H1 (cell line): ENCODE measurements around the gene GALK1. TPM values are rescaled to one million over a fixed set of nuclear protein-coding genes. Genes with fewer than 3 reads are reported as not detected.

ENCODE experiments used
- ATF3 ChIP-seq: IDR thresholded peaks from 2 replicates; pipeline ENCODE4 v1.6.1; 2011; ENCODE audit warnings: low read depth, mild to moderate bottlenecking, low read length; ENCODE audit not compliant: insufficient read depth
- CBX8 ChIP-seq: fragments of 300-800, 300-1000 bp; sonication (generic); IDR thresholded peaks from 2 replicates; pipeline ENCODE4 v1.7.1; 2016; ENCODE audit warnings: low read depth, low read length, borderline replicate concordance
- CHD7 ChIP-seq: fragments of 300-600 bp; sonication (generic); IDR thresholded peaks from 2 replicates; pipeline ENCODE4 v1.7.1; 2012; ENCODE audit warnings: low read length, moderate library complexity, mild to moderate bottlenecking, inconsistent platforms; ENCODE audit not compliant: insufficient replicate concordance
- CTBP2 ChIP-seq: IDR thresholded peaks from 2 replicates; pipeline ENCODE4 v1.7.0; 2011; ENCODE audit warnings: borderline replicate concordance, mild to moderate bottlenecking, moderate library complexity, mixed read lengths, low read length; ENCODE audit not compliant: insufficient read depth, insufficient read length
- NANOG ChIP-seq: IDR thresholded peaks from 2 replicates; pipeline ENCODE4 v1.6.1; 2011; ENCODE audit warnings: low read length, low read depth, mild to moderate bottlenecking, inconsistent platforms; ENCODE audit not compliant: insufficient read depth, poor library complexity, severe bottlenecking
- POLR2A ChIP-seq, 2 experiments: IDR thresholded peaks; 1 replicate in 1 of 2; 2 replicates in 1 of 2; pipeline ENCODE4 v1.6.1; 2011; ENCODE audit warnings: low read depth in 2 of 2, low read length in 2 of 2, mild to moderate bottlenecking in 2 of 2; ENCODE audit errors: control extremely low read depth in 1 of 2
- RAD21 ChIP-seq, 2 experiments: IDR thresholded peaks in 1 of 2; conservative IDR thresholded peaks in 1 of 2; 2 replicates each; pipeline ENCODE4 v1.6.1; 2011; ENCODE audit warnings: low read depth in 2 of 2, low read length in 2 of 2, improper control_type of control experiment in 1 of 2, inconsistent platforms in 1 of 2, mild to moderate bottlenecking in 1 of 2, moderate library complexity in 1 of 2
- polyA plus RNA-seq, 7 experiments: library from polyadenylated mRNA; depleted of rRNA in 3 of 7; stranded (reverse) in 5 of 7; unstranded in 2 of 7; fragments of >200 nt in 5 of 7; fragments of 200-250 nt in 2 of 7; gene quantifications; 1 replicate in 5 of 7; 2 replicates in 1 of 7; 4 replicates in 1 of 7; pipeline versions ENCODE4 v1.2.1 to v1.2.3, GENCODE V29; 2011 to 2013; ENCODE audit warnings: missing spikeins in 2 of 7, mixed read lengths in 2 of 7
- total RNA-seq: library from RNA; stranded (reverse); fragmentation: NEBNext Ultra II Directional; extraction: Animal tissue kit (Norgen Biotek cat#: 25700); gene quantifications from 2 replicates; pipeline ENCODE4 v1.2.1, GENCODE V29; 2021

Gene GALK1
- total and polyA plus RNA-seq, 2 of the 8 experiments (the other 6 are each of a cell fraction or from before 2014, with no cell fraction given) = 34.1 to 47.9 TPM

GRCh38 chr17:75753514-75754377 lies 11.2 kb downstream of the GALK1 start (continued):
- TF ChIP-seq ATF3 = peak; percentile 90; the same call in 1 of the 2 replicates
- peak in 1 of 2 experiments; percentile 29; a peak in 1 of 4 replicates for TF ChIP-seq RAD21 (IDR thresholded peaks at IDR 0.05 in 1 of 2, conservative IDR thresholded peaks at IDR 0.05 in 1 of 2; ENCODE audit: low read depth in 2 of 2, low read length in 2 of 2)
- peak in 1 of 2 experiments; percentile 31; a peak in 1 of 3 replicates for TF ChIP-seq POLR2A (IDR thresholded peaks at IDR 0.05; ENCODE audit: control extremely low read depth in 1 of 2, low read depth in 2 of 2, low read length in 2 of 2)
- no peak for TF ChIP-seq NANOG
- peak; percentile 13 for TF ChIP-seq CTBP2
- TF ChIP-seq CHD7 = no peak
- TF ChIP-seq CBX8 = no peak
